Activated naive CD8-positive, alpha-beta T cell treated with anti-CD3 and anti-CD28 coated beads, Interleukin-2, amount 50 U/mL, for 16 hours (primary cell): Measurements from ENCODE around the gene RNF181.
A peak's percentile ranks its signal among the peaks of the same experiment; 100 is the strongest.
"Not testable (repeated sequence)": the region's sequence is repeated elsewhere in the genome, so short reads cannot be mapped to it uniquely, and the experiment has no call there.

ENCODE experiments used
- DNase-seq: peaks from one replicate; pipeline ENCODE4 v3.0.0-alpha.2; 2020; ENCODE audit warnings: low read depth, low spot score

Gene RNF181

GRCh38 chr2:85595301-85596025 lies at the start of gene RNF181:
TSS of gene RNF181 (plus strand) at chr2:85595745. CDS start at chr2:85595764, 19 bp downstream.
- peak; percentile 74 for DNase-seq

- DNase-seq = no peak
These were observed 49.7 kb upstream of the RNF181 start for GRCh38 chr2:85545780-85546240.

GRCh38 chr2:85547089-85547858 lies 48.3 kb upstream of the RNF181 start:
- no peak for DNase-seq

- no peak for DNase-seq
These were observed 47.5 kb upstream of the RNF181 start for GRCh38 chr2:85547859-85548607.

- no peak for DNase-seq
These were observed 47.0 kb upstream of the RNF181 start for GRCh38 chr2:85548608-85548900.

- DNase-seq = no peak
These were observed 46.5 kb upstream of the RNF181 start for GRCh38 chr2:85549095-85549494.

GRCh38 chr2:85549826-85550225 lies 45.7 kb upstream of the RNF181 start:
- DNase-seq = no peak

GRCh38 chr2:85550486-85550885 lies 45.1 kb upstream of the RNF181 start:
- DNase-seq = no peak

- peak; percentile 84 for DNase-seq
These were observed 43.6 kb upstream of the RNF181 start for GRCh38 chr2:85551698-85552678.

- no peak for DNase-seq
These were observed 42.4 kb upstream of the RNF181 start for GRCh38 chr2:85553184-85553583.

- DNase-seq = no peak
These were observed 40.4 kb upstream of the RNF181 start for GRCh38 chr2:85554980-85555612.

- no peak for DNase-seq
These were observed 38.4 kb upstream of the RNF181 start for GRCh38 chr2:85557130-85557529.

GRCh38 chr2:85558160-85558559 lies 37.4 kb upstream of the RNF181 start:
- DNase-seq = no peak

- not testable (repeated sequence) for DNase-seq
These were observed 35.2 kb upstream of the RNF181 start for GRCh38 chr2:85560403-85560726.

- no peak for DNase-seq
These were observed 34.7 kb upstream of the RNF181 start for GRCh38 chr2:85560812-85561279.

GRCh38 chr2:85561280-85562212 lies 34.0 kb upstream of the RNF181 start, which contains the start of gene GGCX:
TSS of gene GGCX (minus strand) at chr2:85561493. CDS start at chr2:85561428, 65 bp downstream.
- peak; percentile 89 for DNase-seq

GRCh38 chr2:85564144-85564563 lies 31.4 kb upstream of the RNF181 start:
- DNase-seq = no peak

- DNase-seq = no peak
These were observed 29.3 kb upstream of the RNF181 start for GRCh38 chr2:85566265-85566664.

GRCh38 chr2:85575739-85576138 lies 19.8 kb upstream of the RNF181 start:
- DNase-seq = no peak

GRCh38 chr2:85577063-85577385 lies 18.5 kb upstream of the RNF181 start:
- no peak for DNase-seq
